Tibial nerve (tissue), 4 donors: ENCODE results near the gene CTNNA1.

ENCODE experiments used
- CTCF ChIP-seq, 5 experiments: fragments of 200-600 bp in 3 of 5; fragments of 450-650 bp in 2 of 5; sonication (generic) in 3 of 5; IDR thresholded peaks; one replicate each; pipeline ENCODE4 v1.5.1; 2016 to 2019; ENCODE audit warnings: antibody characterized with exemption in 5 of 5, mild to moderate bottlenecking in 3 of 5, moderate library complexity in 2 of 5
- EP300 ChIP-seq, 2 donors: sonication (generic); formaldehyde crosslinking; IDR thresholded peaks; one replicate each; pipeline ENCODE4 v1.6.1; 2017; ENCODE audit warnings: antibody characterized with exemption in 2 of 2, mild to moderate bottlenecking in 1 of 2
- POLR2A ChIP-seq, 2 donors: fragments of 450-650 bp; IDR thresholded peaks; one replicate each; pipeline ENCODE4 v1.6.1; 2017; ENCODE audit warnings: antibody characterized with exemption in 2 of 2, mild to moderate bottlenecking in 2 of 2, moderate library complexity in 2 of 2

GRCh38 chr5:138934971-138935370 is 181.7 kb downstream of the CTNNA1 start:
- TF ChIP-seq CTCF (IDR thresholded peaks at IDR 0.05) (no peak), EP300 (IDR thresholded peaks at IDR 0.05) (no peak), POLR2A (IDR thresholded peaks at IDR 0.05) (no peak)
